Measurements from ENCODE around the gene C1orf198. TPM values are rescaled to one million over a fixed set of nuclear protein-coding genes. Genes with fewer than 3 reads are reported as not detected.

Gene C1orf198
- polyA plus RNA-seq, 1 experiment = 52.7 TPM

DNA sequence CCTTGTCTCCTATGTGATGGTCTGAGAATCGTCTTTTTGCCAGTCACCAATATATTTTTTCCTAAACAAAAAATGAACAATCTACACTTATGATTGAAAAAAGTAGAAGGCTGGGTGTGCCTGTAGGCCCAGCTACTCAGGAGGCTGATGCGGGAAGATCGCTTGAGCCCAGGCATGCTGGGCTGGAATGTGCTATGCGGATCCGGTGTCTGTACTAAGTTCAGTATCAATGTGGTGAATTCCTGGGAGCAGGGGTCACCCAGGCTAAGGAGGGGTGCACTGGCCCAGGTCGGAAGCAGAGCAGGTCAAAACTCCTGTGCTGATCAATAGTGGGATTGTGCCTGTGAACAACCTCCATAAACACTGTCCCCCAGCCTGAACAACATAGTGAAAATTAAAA, 25.7 kb upstream of the C1orf198 start:
- DNase-seq (ENCODE audit: low read depth, low spot score) = no peak
- no peaks in the 10 kb centered on the region for H3K9me3 ChIP-seq (ENCODE audit: control insufficient read depth, insufficient read depth, low read length)
- peaks cover 3% of the 10 kb centered on the region for H3K27me3 ChIP-seq (ENCODE audit: control insufficient read depth, insufficient read depth, low read length)
- TF ChIP-seq, protein P1, sequence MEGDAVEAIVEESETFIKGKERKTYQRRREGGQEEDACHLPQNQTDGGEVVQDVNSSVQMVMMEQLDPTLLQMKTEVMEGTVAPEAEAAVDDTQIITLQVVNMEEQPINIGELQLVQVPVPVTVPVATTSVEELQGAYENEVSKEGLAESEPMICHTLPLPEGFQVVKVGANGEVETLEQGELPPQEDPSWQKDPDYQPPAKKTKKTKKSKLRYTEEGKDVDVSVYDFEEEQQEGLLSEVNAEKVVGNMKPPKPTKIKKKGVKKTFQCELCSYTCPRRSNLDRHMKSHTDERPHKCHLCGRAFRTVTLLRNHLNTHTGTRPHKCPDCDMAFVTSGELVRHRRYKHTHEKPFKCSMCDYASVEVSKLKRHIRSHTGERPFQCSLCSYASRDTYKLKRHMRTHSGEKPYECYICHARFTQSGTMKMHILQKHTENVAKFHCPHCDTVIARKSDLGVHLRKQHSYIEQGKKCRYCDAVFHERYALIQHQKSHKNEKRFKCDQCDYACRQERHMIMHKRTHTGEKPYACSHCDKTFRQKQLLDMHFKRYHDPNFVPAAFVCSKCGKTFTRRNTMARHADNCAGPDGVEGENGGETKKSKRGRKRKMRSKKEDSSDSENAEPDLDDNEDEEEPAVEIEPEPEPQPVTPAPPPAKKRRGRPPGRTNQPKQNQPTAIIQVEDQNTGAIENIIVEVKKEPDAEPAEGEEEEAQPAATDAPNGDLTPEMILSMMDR (IDR thresholded peaks at IDR 0.05; ENCODE audit: low read depth, low read length) = no peak
- no peak overlapping the region for H3K27ac ChIP-seq (ENCODE audit: low read depth, low read length)
- ChIA-PET POLR2A (no interaction called here), CTCF (no interaction called here)
- no peak overlapping the region for H3K4me3 ChIP-seq (ENCODE audit: low read depth, low read length)

DNA sequence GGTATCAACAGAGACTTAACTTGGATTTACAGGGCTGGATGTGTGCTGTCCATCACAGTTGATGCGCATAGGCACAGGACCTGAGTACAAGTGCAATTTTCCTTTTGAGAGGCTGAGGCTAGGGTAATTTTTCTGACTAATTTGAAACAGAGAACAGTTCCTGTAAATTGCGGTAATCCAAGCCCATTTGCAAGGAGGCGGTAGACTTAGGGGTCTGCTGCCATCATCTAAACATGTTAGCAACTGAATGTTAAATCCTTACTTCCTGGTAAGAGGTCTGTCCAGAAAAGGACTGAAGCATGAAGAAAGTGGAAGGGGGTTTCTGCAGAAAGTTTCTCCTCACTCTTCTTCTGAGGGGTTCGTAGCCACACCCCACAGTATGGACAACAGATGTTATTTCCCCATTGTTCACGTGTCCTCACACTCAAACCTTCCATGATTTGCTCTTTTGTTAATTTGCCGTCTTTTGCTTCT, 23.7 kb upstream of the C1orf198 start:
- no peak for DNase-seq (ENCODE audit: low read depth, low spot score)
- Histone ChIP-seq H3K4me3 (ENCODE audit: low read depth, low read length) (no peak overlapping the region), H3K27ac (ENCODE audit: low read depth, low read length) (no peak overlapping the region), H3K9me3 (ENCODE audit: control insufficient read depth, insufficient read depth, low read length) (no peaks in the 10 kb centered on the region), H3K27me3 (ENCODE audit: control insufficient read depth, insufficient read depth, low read length) (peaks cover 3% of the 10 kb centered on the region)
- POLR2A ChIA-PET = no interaction called here
- TF ChIP-seq, protein P1 (IDR thresholded peaks at IDR 0.05; ENCODE audit: low read depth, low read length) = no peak
- CTCF ChIA-PET = no interaction called here

DNA sequence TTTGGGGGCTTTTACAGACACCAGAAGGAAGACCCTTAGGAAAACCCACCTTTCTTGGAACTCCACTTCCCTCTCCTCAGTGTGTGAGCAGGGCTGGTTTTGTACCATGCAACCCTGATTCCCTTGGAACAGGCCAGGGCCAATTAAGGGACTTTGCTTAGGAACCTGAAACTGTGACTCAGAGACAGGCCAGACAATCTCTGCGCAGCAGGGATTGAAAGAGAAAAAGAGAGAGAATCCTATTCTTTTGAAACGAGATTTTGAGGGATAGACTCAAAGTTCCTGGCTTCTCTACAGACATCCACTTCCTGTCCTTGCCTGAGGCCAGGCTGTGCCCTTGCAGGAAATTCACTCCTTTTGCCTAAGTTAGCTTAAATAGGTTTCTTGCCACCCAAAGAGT, 23.1 kb upstream of the C1orf198 start:
- ChIA-PET CTCF (no interaction called here), POLR2A (no interaction called here)
- Histone ChIP-seq H3K4me3 (ENCODE audit: low read depth, low read length) (no peak overlapping the region), H3K27ac (ENCODE audit: low read depth, low read length) (no peak overlapping the region), H3K27me3 (ENCODE audit: control insufficient read depth, insufficient read depth, low read length) (peaks cover 3% of the 10 kb centered on the region), H3K9me3 (ENCODE audit: control insufficient read depth, insufficient read depth, low read length) (no peaks in the 10 kb centered on the region)
- DNase-seq (ENCODE audit: low read depth, low spot score) = no peak
- TF ChIP-seq, protein P1 (IDR thresholded peaks at IDR 0.05; ENCODE audit: low read depth, low read length) = no peak

DNA sequence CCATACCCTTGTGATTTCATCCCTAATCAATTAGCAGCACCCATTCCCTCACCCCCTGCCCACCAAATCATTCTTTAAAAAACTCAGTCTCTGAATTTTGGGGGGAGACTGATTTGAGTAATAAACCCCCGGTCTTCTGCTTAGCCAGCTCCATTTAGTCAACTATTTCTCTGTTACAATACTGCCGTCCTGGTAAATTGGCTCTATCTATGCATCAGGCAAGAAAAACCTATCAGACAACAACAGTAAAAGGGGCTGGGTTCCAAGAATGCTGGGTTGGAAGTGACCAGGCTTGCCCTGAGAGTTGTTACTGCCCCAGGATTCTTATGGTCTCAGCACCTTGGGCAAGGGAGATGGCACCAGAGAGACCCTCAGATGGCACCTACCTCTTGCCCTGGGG, 16.3 kb upstream of the C1orf198 start:
- DNase-seq (ENCODE audit: low read depth, low spot score) = no peak
- Histone ChIP-seq H3K4me3 (ENCODE audit: low read depth, low read length) (no peak overlapping the region), H3K27ac (ENCODE audit: low read depth, low read length) (no peak overlapping the region), H3K27me3 (ENCODE audit: control insufficient read depth, insufficient read depth, low read length) (peaks cover 8% of the 10 kb centered on the region), H3K9me3 (ENCODE audit: control insufficient read depth, insufficient read depth, low read length) (peaks cover 12% of the 10 kb centered on the region)
- POLR2A ChIA-PET = no interaction called here
- CTCF ChIA-PET = no interaction called here
- TF ChIP-seq, protein P1 (IDR thresholded peaks at IDR 0.05; ENCODE audit: low read depth, low read length) = no peak

DNA sequence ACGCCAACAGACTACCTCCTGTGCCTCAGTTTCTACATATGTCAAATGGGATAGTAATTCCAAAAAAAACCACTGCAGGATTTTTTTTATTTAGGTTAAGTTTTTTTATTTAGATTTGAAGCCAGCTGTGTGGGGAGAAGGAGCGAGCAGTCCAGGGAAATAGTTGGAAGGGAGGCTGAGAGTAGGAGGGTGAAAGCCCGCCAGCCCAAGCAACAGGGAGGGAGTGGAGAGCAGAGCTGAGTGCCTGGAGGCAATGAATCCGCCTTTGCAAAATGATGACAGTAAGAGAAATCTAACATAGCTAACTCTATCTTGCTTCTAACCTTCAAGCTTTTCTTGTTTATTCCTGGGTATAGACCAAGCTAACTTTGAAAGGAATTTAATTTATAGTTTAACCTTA, 15.6 kb upstream of the C1orf198 start:
- Histone ChIP-seq H3K4me3 (ENCODE audit: low read depth, low read length) (no peak overlapping the region), H3K9me3 (ENCODE audit: control insufficient read depth, insufficient read depth, low read length) (peaks cover 12% of the 10 kb centered on the region), H3K27ac (ENCODE audit: low read depth, low read length) (no peak overlapping the region), H3K27me3 (ENCODE audit: control insufficient read depth, insufficient read depth, low read length) (peaks cover 8% of the 10 kb centered on the region)
- no peak for DNase-seq (ENCODE audit: low read depth, low spot score)
- CTCF ChIA-PET = no interaction called here
- POLR2A ChIA-PET = interaction anchor here (0.7 kb wide), 1 partner anchor 347 kb away, joined by 3 read pairs; no protein-coding TSS in a partner anchor
- TF ChIP-seq, protein P1 (IDR thresholded peaks at IDR 0.05; ENCODE audit: low read depth, low read length) = no peak
